Measurements from ENCODE around the gene TCERG1L.
A peak's percentile ranks its signal among the peaks of the same experiment; 100 is the strongest.

The TCERG1L gene

GRCh38 chr10:131083915-131084790, 227.4 kb downstream of the TCERG1L start:
- peak; percentile 16; the same call in 1 of the 2 replicates for TF ChIP-seq RAD21 (IDR thresholded peaks at IDR 0.05; ENCODE audit: low read depth)
- TF ChIP-seq NFIC (IDR thresholded peaks at IDR 0.05) = no peak

- TF ChIP-seq TCF12 (IDR thresholded peaks at IDR 0.05; ENCODE audit: low read depth) (no peak), TAF1 (IDR thresholded peaks at IDR 0.05; ENCODE audit: low read depth) (no peak), YY1 (IDR thresholded peaks at IDR 0.05; ENCODE audit: low read depth) (no peak), TEAD4 (IDR thresholded peaks at IDR 0.05) (no peak), EP300 (IDR thresholded peaks at IDR 0.05; ENCODE audit: borderline replicate concordance) (no peak), RAD21 (IDR thresholded peaks at IDR 0.05; ENCODE audit: low read depth) (no peak), CREB1 (IDR thresholded peaks at IDR 0.05; ENCODE audit: low read depth) (no peak), NFIC (IDR thresholded peaks at IDR 0.05) (no peak), MAX (IDR thresholded peaks at IDR 0.05) (no peak)
- TF ChIP-seq, protein P1, sequence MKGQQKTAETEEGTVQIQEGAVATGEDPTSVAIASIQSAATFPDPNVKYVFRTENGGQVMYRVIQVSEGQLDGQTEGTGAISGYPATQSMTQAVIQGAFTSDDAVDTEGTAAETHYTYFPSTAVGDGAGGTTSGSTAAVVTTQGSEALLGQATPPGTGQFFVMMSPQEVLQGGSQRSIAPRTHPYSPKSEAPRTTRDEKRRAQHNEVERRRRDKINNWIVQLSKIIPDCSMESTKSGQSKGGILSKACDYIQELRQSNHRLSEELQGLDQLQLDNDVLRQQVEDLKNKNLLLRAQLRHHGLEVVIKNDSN (IDR thresholded peaks at IDR 0.05) = no peak
These were observed 228.5 kb downstream of the TCERG1L start for GRCh38 chr10:131082991-131083481.

DNA sequence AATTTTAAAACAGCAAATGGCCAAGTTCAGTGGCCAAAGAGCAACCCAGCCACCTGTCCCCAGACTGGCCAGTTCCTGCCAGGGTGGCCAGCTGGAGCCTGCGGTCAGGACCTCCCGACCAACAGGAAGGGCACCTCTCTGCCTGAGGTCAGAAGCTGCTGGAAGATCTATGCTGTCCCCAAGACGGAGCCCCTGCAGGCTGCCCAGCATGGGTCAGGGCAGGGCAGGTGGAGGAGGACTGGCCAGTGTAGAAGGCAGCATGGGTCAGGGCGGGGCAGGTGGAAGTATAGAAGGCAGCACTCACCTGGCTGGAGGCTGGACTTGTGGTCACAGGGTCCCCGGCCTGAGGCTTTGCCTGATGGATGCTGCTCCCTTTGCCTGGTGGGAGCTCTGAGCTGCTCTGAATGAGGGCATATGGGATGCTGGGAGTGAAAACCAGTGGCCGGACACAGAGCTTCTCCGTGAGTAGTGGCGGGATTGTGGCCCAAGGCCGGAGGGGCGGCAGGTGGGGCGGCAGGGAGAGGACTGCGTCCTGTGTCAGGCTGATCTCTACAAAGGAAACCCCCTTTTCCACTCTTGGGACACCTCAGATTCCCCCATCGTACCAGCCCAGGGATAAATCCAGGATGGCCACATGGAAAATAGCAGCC, 229.2 kb downstream of the TCERG1L start:
- no peak for TF ChIP-seq ZBTB7A (IDR thresholded peaks at IDR 0.05; ENCODE audit: low read depth)
- TF ChIP-seq RAD21 (IDR thresholded peaks at IDR 0.05; ENCODE audit: low read depth) = no peak
- no peak for TF ChIP-seq TAF1 (IDR thresholded peaks at IDR 0.05; ENCODE audit: low read depth)
- TF ChIP-seq, protein P2, sequence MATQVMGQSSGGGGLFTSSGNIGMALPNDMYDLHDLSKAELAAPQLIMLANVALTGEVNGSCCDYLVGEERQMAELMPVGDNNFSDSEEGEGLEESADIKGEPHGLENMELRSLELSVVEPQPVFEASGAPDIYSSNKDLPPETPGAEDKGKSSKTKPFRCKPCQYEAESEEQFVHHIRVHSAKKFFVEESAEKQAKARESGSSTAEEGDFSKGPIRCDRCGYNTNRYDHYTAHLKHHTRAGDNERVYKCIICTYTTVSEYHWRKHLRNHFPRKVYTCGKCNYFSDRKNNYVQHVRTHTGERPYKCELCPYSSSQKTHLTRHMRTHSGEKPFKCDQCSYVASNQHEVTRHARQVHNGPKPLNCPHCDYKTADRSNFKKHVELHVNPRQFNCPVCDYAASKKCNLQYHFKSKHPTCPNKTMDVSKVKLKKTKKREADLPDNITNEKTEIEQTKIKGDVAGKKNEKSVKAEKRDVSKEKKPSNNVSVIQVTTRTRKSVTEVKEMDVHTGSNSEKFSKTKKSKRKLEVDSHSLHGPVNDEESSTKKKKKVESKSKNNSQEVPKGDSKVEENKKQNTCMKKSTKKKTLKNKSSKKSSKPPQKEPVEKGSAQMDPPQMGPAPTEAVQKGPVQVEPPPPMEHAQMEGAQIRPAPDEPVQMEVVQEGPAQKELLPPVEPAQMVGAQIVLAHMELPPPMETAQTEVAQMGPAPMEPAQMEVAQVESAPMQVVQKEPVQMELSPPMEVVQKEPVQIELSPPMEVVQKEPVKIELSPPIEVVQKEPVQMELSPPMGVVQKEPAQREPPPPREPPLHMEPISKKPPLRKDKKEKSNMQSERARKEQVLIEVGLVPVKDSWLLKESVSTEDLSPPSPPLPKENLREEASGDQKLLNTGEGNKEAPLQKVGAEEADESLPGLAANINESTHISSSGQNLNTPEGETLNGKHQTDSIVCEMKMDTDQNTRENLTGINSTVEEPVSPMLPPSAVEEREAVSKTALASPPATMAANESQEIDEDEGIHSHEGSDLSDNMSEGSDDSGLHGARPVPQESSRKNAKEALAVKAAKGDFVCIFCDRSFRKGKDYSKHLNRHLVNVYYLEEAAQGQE (IDR thresholded peaks at IDR 0.05; ENCODE audit: low read depth) = no peak
- no peak for TF ChIP-seq CREB1 (IDR thresholded peaks at IDR 0.05; ENCODE audit: low read depth)
- TF ChIP-seq YY1 (IDR thresholded peaks at IDR 0.05; ENCODE audit: low read depth) = no peak
- TF ChIP-seq MAX (IDR thresholded peaks at IDR 0.05) = no peak
- TF ChIP-seq, protein P1 (IDR thresholded peaks at IDR 0.05) = no peak
- no peak for TF ChIP-seq TCF12 (IDR thresholded peaks at IDR 0.05; ENCODE audit: low read depth)
- TF ChIP-seq CEBPB (IDR thresholded peaks at IDR 0.05) = no peak
- no peak for TF ChIP-seq EGR1 (IDR thresholded peaks at IDR 0.05)
- no peak for TF ChIP-seq TEAD4 (IDR thresholded peaks at IDR 0.05)
- TF ChIP-seq FOXM1 (IDR thresholded peaks at IDR 0.05; ENCODE audit: borderline replicate concordance, low read depth) = no peak

DNA sequence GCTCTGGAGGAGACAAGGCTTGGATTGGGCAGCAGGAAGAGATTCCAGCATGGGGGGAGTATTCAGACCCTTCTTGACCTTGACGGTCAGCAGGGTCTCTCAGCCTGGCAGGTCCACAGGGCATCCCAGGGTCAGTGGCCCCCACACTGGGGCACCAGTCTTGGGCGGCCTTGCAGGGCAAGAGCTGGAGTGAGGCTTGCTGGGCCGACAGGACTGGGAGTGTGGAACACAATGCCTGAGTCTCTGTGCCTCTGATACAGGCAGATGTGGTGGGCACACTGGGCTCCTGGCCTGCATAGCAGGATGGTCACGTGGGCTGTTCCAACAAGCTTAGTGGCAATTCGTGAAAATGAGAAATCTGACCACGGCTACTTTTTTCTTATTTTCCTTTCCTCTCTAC, 229.7 kb downstream of the TCERG1L start:
- TF ChIP-seq, protein P1 (IDR thresholded peaks at IDR 0.05) = no peak
- TF ChIP-seq MAX (IDR thresholded peaks at IDR 0.05) (no peak), CREB1 (IDR thresholded peaks at IDR 0.05; ENCODE audit: low read depth) (no peak), RAD21 (IDR thresholded peaks at IDR 0.05; ENCODE audit: low read depth) (no peak), TCF12 (IDR thresholded peaks at IDR 0.05; ENCODE audit: low read depth) (no peak), TEAD4 (IDR thresholded peaks at IDR 0.05) (no peak), YY1 (IDR thresholded peaks at IDR 0.05; ENCODE audit: low read depth) (no peak)
- TF ChIP-seq, protein P2 (IDR thresholded peaks at IDR 0.05; ENCODE audit: low read depth) = no peak

GRCh38 chr10:131081376-131081775, 230.1 kb downstream of the TCERG1L start:
- no peak for TF ChIP-seq EGR1 (IDR thresholded peaks at IDR 0.05)
- no peak for TF ChIP-seq TAF1 (IDR thresholded peaks at IDR 0.05; ENCODE audit: low read depth)
- TF ChIP-seq, protein P1 (IDR thresholded peaks at IDR 0.05) = no peak
- TF ChIP-seq CEBPB (IDR thresholded peaks at IDR 0.05) = no peak
- TF ChIP-seq TCF12 (IDR thresholded peaks at IDR 0.05; ENCODE audit: low read depth) = no peak
- TF ChIP-seq TEAD4 (IDR thresholded peaks at IDR 0.05) = no peak
- TF ChIP-seq EP300 (IDR thresholded peaks at IDR 0.05; ENCODE audit: borderline replicate concordance) = no peak
- TF ChIP-seq FOXM1 (IDR thresholded peaks at IDR 0.05; ENCODE audit: borderline replicate concordance, low read depth) = no peak
- TF ChIP-seq, protein P2 (IDR thresholded peaks at IDR 0.05; ENCODE audit: low read depth) = no peak
- TF ChIP-seq MAX (IDR thresholded peaks at IDR 0.05) = no peak
- TF ChIP-seq YY1 (IDR thresholded peaks at IDR 0.05; ENCODE audit: low read depth) = no peak
- TF ChIP-seq RAD21 (IDR thresholded peaks at IDR 0.05; ENCODE audit: low read depth) = no peak
- no peak for TF ChIP-seq NFIC (IDR thresholded peaks at IDR 0.05)
- TF ChIP-seq CREB1 (IDR thresholded peaks at IDR 0.05; ENCODE audit: low read depth) = no peak
- no peak for TF ChIP-seq ZBTB7A (IDR thresholded peaks at IDR 0.05; ENCODE audit: low read depth)
